DND-41 (cell line): ENCODE data around the gene KCNK17.

Experiments used
- ATAC-seq: fragments of 200-7000 bp; cut with Tn5 transposase; 3 replicates; pipeline ENCODE4 v1.9.1; 2021; ENCODE audit warnings: low read depth; ENCODE audit not compliant: insufficient read depth
- DNase-seq: peaks from one replicate; pipeline ENCODE4 v3.0.0-alpha.2; 2020
- H2AFZ ChIP-seq: 2 replicates; pipeline ENCODE4 v1.6.0; 2012; ENCODE audit warnings: low read depth, low read length
- H3K27ac ChIP-seq: 2 replicates; pipeline ENCODE4 v1.5.1; 2012; ENCODE audit warnings: low read length, inconsistent platforms
- H3K27me3 ChIP-seq: fragments of 200-600 bp; sonication (generic); 2 replicates; pipeline ENCODE4 v1.6.0; 2012; ENCODE audit warnings: low read length, mild to moderate bottlenecking, inconsistent platforms; ENCODE audit not compliant: insufficient read depth, poor library complexity
- H3K36me3 ChIP-seq: 2 replicates; pipeline ENCODE4 v1.5.1; 2012; ENCODE audit warnings: low read length, inconsistent platforms; ENCODE audit not compliant: insufficient read depth
- H3K4me1 ChIP-seq: 2 replicates; pipeline ENCODE4 v1.5.1; 2012; ENCODE audit warnings: mild to moderate bottlenecking, low read length; ENCODE audit not compliant: insufficient read depth
- H3K4me2 ChIP-seq: 2 replicates; pipeline ENCODE4 v1.6.0; 2012; ENCODE audit warnings: mild to moderate bottlenecking, moderate library complexity, low read length, inconsistent platforms; ENCODE audit not compliant: insufficient read depth
- H3K4me3 ChIP-seq, 2 experiments: fragments of 200-600 bp in 1 of 2; shearing (Covaris generic) in 1 of 2; 2 replicates each; pipeline ENCODE4 v1.5.1; 2012 to 2016; ENCODE audit warnings: inconsistent platforms in 2 of 2, low read length in 2 of 2, mild to moderate bottlenecking in 2 of 2, low read depth in 1 of 2, moderate library complexity in 1 of 2
- H3K79me2 ChIP-seq: 2 replicates; pipeline ENCODE4 v1.6.0; 2012; ENCODE audit warnings: low read length, inconsistent platforms; ENCODE audit not compliant: insufficient read depth
- H3K9ac ChIP-seq: 2 replicates; pipeline ENCODE4 v1.6.0; 2012; ENCODE audit warnings: low read depth, mild to moderate bottlenecking, inconsistent platforms, low read length, moderate library complexity
- H3K9me3 ChIP-seq: 2 replicates; pipeline ENCODE4 v1.5.1; 2012; ENCODE audit warnings: low read length, moderate library complexity, mild to moderate bottlenecking, inconsistent platforms; ENCODE audit not compliant: insufficient read depth, severe bottlenecking
- H4K20me1 ChIP-seq: 2 replicates; pipeline ENCODE4 v1.6.0; 2012; ENCODE audit warnings: low read length; ENCODE audit not compliant: insufficient read depth
- EZH2 ChIP-seq: IDR thresholded peaks from 3 replicates; pipeline ENCODE4 v1.6.1; 2012; ENCODE audit warnings: borderline replicate concordance, low read depth, mild to moderate bottlenecking, moderate library complexity, low read length, inconsistent platforms; ENCODE audit not compliant: severe bottlenecking
- TF ChIP-seq, protein P1 (sequence below): IDR thresholded peaks from 2 replicates; pipeline ENCODE4 v1.5.1; 2012; ENCODE audit warnings: borderline replicate concordance, low read length, moderate library complexity, mild to moderate bottlenecking; ENCODE audit not compliant: poor library complexity, severe bottlenecking; ENCODE audit errors: extremely low read depth

Gene KCNK17

DNA sequence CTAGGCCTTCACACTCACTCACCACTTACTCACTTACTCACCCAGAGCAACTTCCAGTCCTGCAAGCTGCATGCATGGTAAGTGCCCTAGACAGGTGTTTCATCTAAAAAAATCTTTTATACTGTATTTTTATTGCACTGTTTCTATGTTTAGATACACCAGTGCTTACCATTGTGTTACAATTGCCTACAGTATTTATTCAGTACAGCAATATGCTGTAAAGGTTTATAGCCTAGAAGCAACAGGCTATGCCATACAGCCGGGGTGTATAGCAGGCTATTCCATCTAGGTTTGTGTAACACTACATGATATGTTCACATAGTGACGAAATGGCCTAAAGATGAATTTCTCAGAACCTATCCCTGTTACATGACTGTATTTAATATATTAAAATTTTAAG is 47.8 kb downstream of the KCNK17 start:
- no peaks in the 10 kb centered on the region for H3K9me3 ChIP-seq
- DNase-seq = no peak
- no peak for TF ChIP-seq EZH2
- TF ChIP-seq, protein P1, sequence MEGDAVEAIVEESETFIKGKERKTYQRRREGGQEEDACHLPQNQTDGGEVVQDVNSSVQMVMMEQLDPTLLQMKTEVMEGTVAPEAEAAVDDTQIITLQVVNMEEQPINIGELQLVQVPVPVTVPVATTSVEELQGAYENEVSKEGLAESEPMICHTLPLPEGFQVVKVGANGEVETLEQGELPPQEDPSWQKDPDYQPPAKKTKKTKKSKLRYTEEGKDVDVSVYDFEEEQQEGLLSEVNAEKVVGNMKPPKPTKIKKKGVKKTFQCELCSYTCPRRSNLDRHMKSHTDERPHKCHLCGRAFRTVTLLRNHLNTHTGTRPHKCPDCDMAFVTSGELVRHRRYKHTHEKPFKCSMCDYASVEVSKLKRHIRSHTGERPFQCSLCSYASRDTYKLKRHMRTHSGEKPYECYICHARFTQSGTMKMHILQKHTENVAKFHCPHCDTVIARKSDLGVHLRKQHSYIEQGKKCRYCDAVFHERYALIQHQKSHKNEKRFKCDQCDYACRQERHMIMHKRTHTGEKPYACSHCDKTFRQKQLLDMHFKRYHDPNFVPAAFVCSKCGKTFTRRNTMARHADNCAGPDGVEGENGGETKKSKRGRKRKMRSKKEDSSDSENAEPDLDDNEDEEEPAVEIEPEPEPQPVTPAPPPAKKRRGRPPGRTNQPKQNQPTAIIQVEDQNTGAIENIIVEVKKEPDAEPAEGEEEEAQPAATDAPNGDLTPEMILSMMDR = no peak
- H3K27ac ChIP-seq = no peak overlapping the region
- H3K4me1 ChIP-seq = no peaks in the 10 kb centered on the region
- H3K27me3 ChIP-seq = no peaks in the 10 kb centered on the region
- H3K4me3 ChIP-seq = no peak overlapping the region
- H2AFZ ChIP-seq = no peak overlapping the region
- H4K20me1 ChIP-seq = no peaks in the 10 kb centered on the region
- H3K79me2 ChIP-seq = no peaks in the 10 kb centered on the region
- no peaks in the 10 kb centered on the region for H3K36me3 ChIP-seq
- H3K4me2 ChIP-seq = no peak overlapping the region
- no peak for ATAC-seq
- H3K9ac ChIP-seq = no peak overlapping the region

DNA sequence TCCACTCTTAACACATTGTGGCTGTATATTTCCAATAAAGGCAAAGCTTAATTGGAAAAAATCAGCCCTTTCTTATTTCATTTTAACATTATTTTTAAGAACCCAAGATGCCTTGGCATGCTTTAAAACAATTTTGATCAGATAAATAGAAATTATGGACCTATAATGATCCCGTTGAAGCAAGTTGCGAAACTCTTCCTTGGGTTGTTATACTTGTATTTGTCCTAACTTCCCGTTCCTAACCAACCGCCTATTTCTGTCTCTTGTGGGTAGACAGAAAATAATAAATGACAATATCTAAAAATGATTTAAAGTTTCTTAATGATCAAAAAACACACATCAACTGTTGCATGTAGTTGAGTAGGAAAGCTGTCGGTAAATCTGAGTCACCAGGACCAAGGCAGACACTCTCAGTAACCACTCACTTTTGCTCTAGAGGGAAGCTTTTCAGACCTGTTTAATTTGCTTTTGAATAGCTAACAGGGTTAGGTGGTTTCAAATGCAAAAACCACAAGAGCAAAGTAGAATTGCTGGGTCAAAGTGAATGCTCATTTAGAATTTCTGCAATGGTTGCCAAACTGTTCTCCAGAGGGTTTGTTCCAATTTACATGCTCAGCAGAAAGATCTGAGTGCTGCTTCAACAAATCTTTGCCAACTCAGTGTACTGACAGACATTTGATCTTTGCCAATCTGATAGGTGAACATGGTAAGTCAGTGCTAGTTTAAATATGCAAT is 50.7 kb downstream of the KCNK17 start:
- TF ChIP-seq, protein P1 = no peak
- TF ChIP-seq EZH2 = no peak
- no peaks in the 10 kb centered on the region for H3K79me2 ChIP-seq
- H3K4me3 ChIP-seq = no peak overlapping the region
- H4K20me1 ChIP-seq = no peaks in the 10 kb centered on the region
- H3K27ac ChIP-seq = no peak overlapping the region
- H3K9me3 ChIP-seq = no peaks in the 10 kb centered on the region
- no peaks in the 10 kb centered on the region for H3K27me3 ChIP-seq
- no peak overlapping the region for H3K4me2 ChIP-seq
- H2AFZ ChIP-seq = no peak overlapping the region
- ATAC-seq = no peak
- H3K9ac ChIP-seq = no peak overlapping the region
- no peaks in the 10 kb centered on the region for H3K36me3 ChIP-seq
- no peaks in the 10 kb centered on the region for H3K4me1 ChIP-seq
- DNase-seq = no peak

DNA sequence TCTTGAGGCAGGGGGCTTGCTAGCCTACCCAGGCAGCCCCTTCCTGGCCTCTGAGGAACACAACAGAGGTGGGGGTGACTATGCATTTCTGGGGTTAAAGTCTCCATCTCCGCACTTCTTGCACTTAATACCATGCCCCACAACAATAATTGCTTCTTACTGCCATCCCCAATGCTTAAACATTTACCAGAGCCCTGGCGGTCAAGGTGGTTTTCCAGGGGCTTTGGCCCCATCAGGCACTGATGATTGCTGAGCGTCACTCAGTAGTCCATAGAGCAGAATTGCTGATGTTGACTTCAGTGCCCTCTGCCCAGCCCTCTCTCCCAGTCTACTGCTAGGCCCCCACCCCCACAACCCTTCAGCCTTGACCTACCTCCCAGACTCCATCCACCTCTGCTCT is 52.5 kb downstream of the KCNK17 start:
- Histone ChIP-seq H2AFZ (no peak overlapping the region), H3K4me3 (no peak overlapping the region), H3K9me3 (no peaks in the 10 kb centered on the region), H3K36me3 (no peaks in the 10 kb centered on the region), H3K9ac (no peak overlapping the region), H3K27ac (no peak overlapping the region), H4K20me1 (no peaks in the 10 kb centered on the region), H3K4me1 (no peaks in the 10 kb centered on the region), H3K79me2 (no peaks in the 10 kb centered on the region), H3K27me3 (no peaks in the 10 kb centered on the region), H3K4me2 (no peak overlapping the region)
- TF ChIP-seq EZH2 = no peak
- TF ChIP-seq, protein P1 = no peak
- ATAC-seq (no peak), DNase-seq (no peak)
